Measurements from ENCODE around the gene GIN1. TPM values are rescaled to one million over a fixed set of nuclear protein-coding genes. Genes with fewer than 3 reads are reported as not detected.
"Not testable (repeated sequence)": the region's sequence is repeated elsewhere in the genome, so short reads cannot be mapped to it uniquely, and the experiment has no call there.

GIN1 gene
- polyA plus RNA-seq, 3 donors from 2014 or later = 6.9 to 7.9 (median 7.8) TPM

DNA sequence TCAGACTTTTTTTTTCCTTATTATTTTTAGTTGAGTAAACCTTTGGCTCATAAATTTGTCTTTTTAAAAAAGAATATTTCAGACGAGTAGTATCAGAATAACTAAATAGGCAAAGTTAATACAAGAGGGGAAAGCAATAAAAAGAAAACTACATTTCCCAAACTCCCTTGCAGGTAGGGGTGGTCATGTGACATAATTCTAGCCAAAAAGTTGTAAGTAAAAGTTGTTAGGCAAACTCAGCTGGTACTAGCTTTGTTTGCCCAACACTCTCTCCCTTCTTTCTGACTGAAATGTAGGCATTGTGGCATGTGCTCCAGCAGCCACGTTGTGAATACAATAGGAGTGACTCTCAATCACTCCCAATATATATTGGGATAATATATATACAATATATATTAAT, 20.9 kb downstream of the GIN1 start:
- Mint-ChIP-seq H3K27ac (no peak overlapping the region), H3K4me3 (no peak overlapping the region), H3K27me3 (ENCODE audit: low read depth in 3 of 3) (no peaks in the 10 kb centered on the region), H3K4me1 (no peaks in the 10 kb centered on the region), H3K36me3 (peaks cover 15 to 24% (median 17%) of the 10 kb centered on the region in 3 donors), H3K9me3 (no peaks in the 10 kb centered on the region)
- DNase-seq = no peak

DNA sequence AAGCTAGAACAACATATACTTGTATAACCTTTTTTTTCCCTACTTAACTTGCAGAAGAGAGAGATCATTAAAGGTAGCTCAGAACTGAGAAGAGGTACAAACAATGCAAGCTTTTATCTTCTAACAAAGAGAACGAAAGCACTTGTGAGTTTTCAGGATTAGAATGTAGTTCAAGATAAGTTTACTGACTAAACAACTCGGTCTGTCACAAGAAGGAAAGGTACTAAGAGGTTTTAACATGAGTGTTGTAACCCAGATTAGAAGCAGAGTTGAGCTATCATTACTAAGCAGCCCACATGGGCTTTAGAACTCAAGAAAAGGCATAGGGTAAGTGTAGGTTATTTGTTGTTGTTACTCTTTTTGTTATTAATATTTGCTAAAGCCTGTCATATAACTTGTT, 25.2 kb downstream of the GIN1 start:
- no peaks in the 10 kb centered on the region for H3K9me3 Mint-ChIP-seq
- H3K36me3 Mint-ChIP-seq = peaks cover 16 to 34% (median 25%) of the 10 kb centered on the region in 3 donors
- no peak overlapping the region for H3K27ac Mint-ChIP-seq
- no peaks in the 10 kb centered on the region for H3K27me3 Mint-ChIP-seq (ENCODE audit: low read depth in 3 of 3)
- H3K4me3 Mint-ChIP-seq = no peak overlapping the region
- no peaks in the 10 kb centered on the region for H3K4me1 Mint-ChIP-seq
- no peak for DNase-seq

DNA sequence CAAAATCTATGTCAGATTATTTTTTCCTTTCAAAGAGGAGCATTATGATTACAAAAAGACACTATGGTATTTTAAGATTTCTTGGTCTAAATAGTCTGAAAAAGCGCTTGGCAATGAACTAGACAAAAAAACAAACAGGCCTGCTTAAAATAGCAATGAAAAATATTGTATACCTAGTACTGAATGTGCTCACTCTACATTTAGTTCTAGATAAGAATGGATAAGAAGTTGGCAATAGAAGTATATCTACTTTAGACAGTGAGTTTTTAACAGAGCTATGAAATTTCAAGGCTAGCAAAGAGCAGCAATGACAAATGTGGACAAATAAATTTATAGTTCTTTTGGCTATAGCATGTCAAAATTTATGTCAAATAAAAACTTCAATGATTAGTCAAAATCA, 26.2 kb downstream of the GIN1 start:
- Mint-ChIP-seq H3K9me3 (no peaks in the 10 kb centered on the region), H3K4me3 (no peak overlapping the region), H3K36me3 (peaks cover 16 to 38% (median 28%) of the 10 kb centered on the region in 3 donors), H3K4me1 (no peaks in the 10 kb centered on the region), H3K27me3 (ENCODE audit: low read depth in 3 of 3) (no peaks in the 10 kb centered on the region), H3K27ac (no peak overlapping the region)
- DNase-seq = no peak

DNA sequence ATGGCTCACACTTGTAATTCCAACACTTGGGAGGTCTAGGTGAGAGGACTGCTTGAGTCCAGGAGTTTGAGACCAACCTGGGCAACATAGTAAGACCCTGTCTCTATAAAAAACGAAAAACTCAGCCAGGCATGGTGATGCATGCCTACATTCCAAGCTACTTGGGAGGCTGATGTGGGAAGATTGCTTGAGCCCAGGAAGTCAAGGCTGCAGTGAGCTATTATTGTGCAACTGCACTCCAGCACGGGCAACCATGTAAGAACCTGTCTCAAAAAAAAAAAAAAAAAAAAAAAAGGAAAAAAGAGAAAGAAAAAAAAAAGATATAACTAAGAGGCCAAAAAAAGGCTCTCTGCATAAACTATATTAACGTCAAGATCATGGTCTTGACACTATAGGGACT, 27.3 kb downstream of the GIN1 start:
- Mint-ChIP-seq H3K4me1 (no peaks in the 10 kb centered on the region), H3K36me3 (peaks cover 24 to 43% (median 33%) of the 10 kb centered on the region in 3 donors), H3K4me3 (no peak overlapping the region), H3K27me3 (ENCODE audit: low read depth in 3 of 3) (no peaks in the 10 kb centered on the region), H3K9me3 (no peaks in the 10 kb centered on the region), H3K27ac (no peak overlapping the region)
- no peak for DNase-seq

DNA sequence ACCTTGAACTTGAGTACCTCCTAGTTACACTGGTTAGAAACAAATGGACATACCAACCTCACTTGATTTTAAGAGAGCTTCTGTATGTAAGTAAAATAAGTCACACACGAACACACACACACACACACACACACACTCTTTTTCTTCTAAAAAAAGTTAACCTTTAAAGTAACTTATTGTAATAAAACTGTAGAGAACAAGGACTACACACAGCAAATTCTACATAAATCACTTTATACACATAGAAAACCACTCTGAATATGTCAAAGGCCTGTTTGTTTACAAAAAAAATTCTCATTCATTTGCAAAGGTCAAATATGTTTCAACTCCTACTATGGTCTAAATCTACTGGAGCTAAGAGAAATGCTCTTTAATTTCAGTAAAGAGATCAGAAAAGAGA, 29.1 kb downstream of the GIN1 start:
- Mint-ChIP-seq H3K36me3 (peaks cover 27 to 52% (median 41%) of the 10 kb centered on the region in 3 donors), H3K4me3 (no peak overlapping the region), H3K27me3 (ENCODE audit: low read depth in 3 of 3) (no peaks in the 10 kb centered on the region), H3K4me1 (no peaks in the 10 kb centered on the region), H3K27ac (no peak overlapping the region), H3K9me3 (peaks cover 0 to 8% (median under 1%) of the 10 kb centered on the region in 6 donors)
- no peak for DNase-seq

DNA sequence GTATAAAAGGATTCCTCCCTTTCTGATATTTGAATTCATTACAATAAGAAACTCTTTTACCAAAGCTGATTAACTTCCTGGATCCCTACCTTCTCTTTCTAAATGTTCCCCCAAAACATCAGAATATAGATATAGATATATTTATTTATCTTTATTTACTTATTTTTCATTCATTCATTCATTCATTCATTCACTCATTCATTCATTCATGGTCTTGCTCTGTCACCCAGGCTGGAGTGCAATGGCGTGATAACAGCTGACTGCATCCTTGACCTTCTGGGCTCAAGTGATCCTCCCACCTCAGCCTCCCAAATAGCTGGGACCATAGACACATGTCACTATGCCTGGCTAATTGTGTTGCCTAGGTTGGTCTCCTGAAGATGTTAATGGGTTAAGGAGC, 30.7 kb downstream of the GIN1 start:
- H3K27ac Mint-ChIP-seq = no peak overlapping the region
- no peak overlapping the region for H3K4me3 Mint-ChIP-seq
- peaks cover 2 to 23% (median 9%) of the 10 kb centered on the region in 6 donors for H3K9me3 Mint-ChIP-seq
- peaks cover 38 to 61% (median 53%) of the 10 kb centered on the region in 3 donors for H3K36me3 Mint-ChIP-seq
- peaks cover 0 to 1% (median 0%) of the 10 kb centered on the region in 3 donors for H3K27me3 Mint-ChIP-seq (ENCODE audit: low read depth in 3 of 3)
- DNase-seq = no peak
- H3K4me1 Mint-ChIP-seq = no peaks in the 10 kb centered on the region

DNA sequence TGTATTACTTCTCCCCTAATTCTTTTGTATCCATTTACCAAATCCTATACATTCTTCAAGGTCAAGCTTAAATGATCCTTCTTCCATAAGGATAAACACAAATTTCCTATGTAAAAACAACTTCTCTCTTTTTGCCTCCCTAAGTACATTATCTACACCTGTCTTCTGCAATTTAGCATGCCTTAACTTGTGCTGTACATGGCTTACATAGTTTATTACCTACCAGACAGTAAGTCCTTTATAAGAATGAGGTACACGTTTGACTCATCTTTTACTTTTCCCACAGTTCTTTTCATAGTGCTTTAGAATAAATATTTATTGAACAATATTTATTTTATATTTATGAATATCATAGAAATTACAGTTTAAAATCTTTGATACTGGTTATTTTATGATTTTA, 33.4 kb downstream of the GIN1 start:
- peaks cover 0 to 5% (median 4%) of the 10 kb centered on the region in 3 donors for H3K27me3 Mint-ChIP-seq (ENCODE audit: low read depth in 3 of 3)

DNA sequence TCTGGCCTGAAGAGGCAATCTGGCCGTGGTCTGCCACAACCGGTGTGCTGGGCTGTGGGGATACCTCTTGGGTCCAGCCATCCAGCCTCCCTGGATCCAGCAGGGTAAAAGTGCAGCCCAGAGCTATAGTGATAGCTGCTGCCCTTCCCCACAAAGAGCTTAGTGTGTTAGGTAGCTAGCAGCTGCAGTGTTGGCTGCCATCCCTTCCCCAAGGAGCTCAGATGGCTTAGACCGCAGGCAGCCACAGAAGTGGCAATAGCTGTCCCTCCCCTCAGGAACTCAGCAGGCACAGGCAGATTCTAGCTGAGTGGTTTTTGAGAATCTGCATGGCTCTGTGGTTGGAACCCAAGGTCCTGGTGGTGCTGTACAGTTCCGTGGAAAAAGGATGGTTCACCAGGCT, 40.1 kb downstream of the GIN1 start:
- Mint-ChIP-seq H3K36me3 (peaks cover 27 to 32% (median 30%) of the 10 kb centered on the region in 3 donors), H3K4me1 (no peaks in the 10 kb centered on the region), H3K9me3 (peaks cover 50 to 90% (median 78%) of the 10 kb centered on the region in 6 donors), H3K27me3 (ENCODE audit: low read depth in 3 of 3) (peaks cover 0 to 9% (median 4%) of the 10 kb centered on the region in 3 donors), H3K4me3 (no peak overlapping the region), H3K27ac (no peak overlapping the region)
- no peak for DNase-seq

More for the DNA sequence above, 33.4 kb downstream of the GIN1 start:
- Mint-ChIP-seq H3K36me3 (peaks cover 50 to 66% (median 54%) of the 10 kb centered on the region in 3 donors), H3K4me3 (no peak overlapping the region), H3K4me1 (no peaks in the 10 kb centered on the region), H3K27ac (no peak overlapping the region), H3K9me3 (peaks cover 13 to 50% (median 35%) of the 10 kb centered on the region in 6 donors)
- no peak for DNase-seq

DNA sequence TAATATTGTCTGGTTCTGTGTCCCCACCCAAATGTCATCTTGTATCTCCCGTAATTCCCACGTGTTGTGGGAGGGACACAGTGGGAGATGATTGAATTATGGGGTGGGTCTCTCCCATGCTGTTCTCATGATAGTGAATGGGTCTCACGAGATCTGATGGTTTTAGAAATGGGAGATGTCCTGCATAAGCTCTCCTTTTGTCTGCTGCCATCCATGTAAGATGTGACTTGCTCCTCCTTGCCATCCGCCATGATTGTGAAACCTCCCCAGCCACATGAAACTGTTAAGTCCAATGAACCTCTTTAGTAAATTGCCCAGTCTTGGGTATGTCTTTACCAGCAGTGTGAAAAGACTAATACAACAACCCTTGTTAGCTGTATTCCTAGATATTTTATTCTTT, 44.5 kb downstream of the GIN1 start:
- H3K36me3 Mint-ChIP-seq = peaks cover 10 to 19% (median 11%) of the 10 kb centered on the region in 3 donors
- no peak for DNase-seq
- H3K9me3 Mint-ChIP-seq = peaks cover 33 to 71% (median 47%) of the 10 kb centered on the region in 6 donors
- peaks cover 0 to 8% (median 0%) of the 10 kb centered on the region in 3 donors for H3K27me3 Mint-ChIP-seq (ENCODE audit: low read depth in 3 of 3)
- H3K4me3 Mint-ChIP-seq = no peak overlapping the region
- no peak overlapping the region for H3K27ac Mint-ChIP-seq
- no peaks in the 10 kb centered on the region for H3K4me1 Mint-ChIP-seq

DNA sequence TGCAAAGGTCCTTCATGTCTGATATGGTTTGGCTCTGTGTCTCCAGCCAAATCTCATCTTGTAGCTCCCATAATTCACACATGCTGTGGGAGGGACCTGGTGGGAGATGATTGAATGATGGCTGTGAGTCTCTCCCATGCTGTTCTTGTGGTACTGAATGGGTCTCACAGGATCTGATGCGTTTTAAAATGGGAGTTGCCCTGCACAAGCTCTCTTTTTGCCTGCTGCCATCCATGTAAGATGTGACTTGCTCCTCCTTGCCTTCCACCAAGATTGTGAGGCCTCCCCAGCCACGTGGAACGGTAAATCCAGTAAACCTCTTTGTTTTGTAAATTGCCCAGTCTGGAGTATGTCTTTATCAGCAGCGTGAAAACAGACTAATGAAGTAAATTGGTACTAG, 46.4 kb downstream of the GIN1 start:
- H3K4me1 Mint-ChIP-seq; H3K27me3 Mint-ChIP-seq (ENCODE audit: low read depth in 3 of 3); H3K27ac Mint-ChIP-seq; H3K4me3 Mint-ChIP-seq; DNase-seq: not testable (repeated sequence)
- Mint-ChIP-seq H3K9me3 (peaks cover 30 to 61% (median 39%) of the 10 kb centered on the region in 6 donors), H3K36me3 (peaks cover 10 to 14% (median 11%) of the 10 kb centered on the region in 3 donors)

DNA sequence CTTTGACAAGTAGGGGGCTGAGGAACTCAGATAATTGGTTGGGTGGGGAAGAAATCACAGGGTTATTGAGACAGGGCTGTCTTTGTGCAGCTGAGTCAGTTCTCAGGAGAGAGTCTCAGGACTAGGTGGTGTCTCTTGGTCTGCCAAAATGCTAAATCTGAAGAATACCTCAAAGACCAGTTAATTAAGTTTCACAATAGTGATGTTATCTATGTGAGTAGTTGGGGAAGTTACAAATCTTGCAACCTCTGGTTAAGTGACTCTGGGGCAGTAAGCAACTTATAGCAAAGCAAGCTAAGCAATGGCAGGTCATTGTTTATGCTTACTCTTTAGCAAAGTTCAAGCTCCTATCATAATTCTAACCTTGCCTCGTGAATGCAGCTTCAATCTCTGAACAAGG, 53.6 kb downstream of the GIN1 start:
- no peak overlapping the region for H3K4me3 Mint-ChIP-seq
- no peak overlapping the region for H3K27ac Mint-ChIP-seq
- no peaks in the 10 kb centered on the region for H3K4me1 Mint-ChIP-seq
- no peaks in the 10 kb centered on the region for H3K36me3 Mint-ChIP-seq
- no peak for DNase-seq
- H3K27me3 Mint-ChIP-seq (ENCODE audit: low read depth in 3 of 3) = peaks cover 0 to 4% (median 1%) of the 10 kb centered on the region in 3 donors
- H3K9me3 Mint-ChIP-seq = peaks cover 0 to 1% (median 0%) of the 10 kb centered on the region in 6 donors

DNA sequence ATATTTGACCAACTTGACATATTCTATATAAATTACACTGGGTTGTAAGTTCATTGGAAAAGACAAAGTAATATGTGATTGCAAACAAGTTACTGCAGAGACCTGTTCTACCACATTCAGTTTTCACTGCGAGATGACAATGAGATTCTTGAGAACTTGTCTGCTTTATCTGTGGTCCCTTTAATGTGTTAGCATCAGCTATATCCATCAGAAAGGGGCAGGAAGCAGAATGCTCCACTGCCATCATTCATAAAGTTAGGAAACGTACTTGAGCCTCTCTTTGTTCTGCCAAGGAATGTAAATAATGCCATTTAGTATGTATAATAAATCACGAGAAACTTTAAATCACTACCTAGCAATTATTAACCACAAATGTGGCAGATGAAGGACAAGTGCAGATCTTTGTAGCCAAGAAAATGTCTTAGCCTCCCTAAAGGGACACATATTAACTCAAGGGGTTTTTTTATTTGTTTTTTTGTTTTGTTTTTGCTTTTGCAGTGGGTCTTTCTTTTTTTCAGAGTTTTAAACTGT, 59.4 kb downstream of the GIN1 start:
- Mint-ChIP-seq H3K9me3 (peaks cover 0 to 3% (median 0%) of the 10 kb centered on the region in 6 donors), H3K36me3 (no peaks in the 10 kb centered on the region), H3K4me1 (no peaks in the 10 kb centered on the region), H3K27me3 (ENCODE audit: low read depth in 3 of 3) (peaks cover 0 to 6% (median 2%) of the 10 kb centered on the region in 3 donors), H3K27ac (no peak overlapping the region), H3K4me3 (no peak overlapping the region)
- DNase-seq = no peak

DNA sequence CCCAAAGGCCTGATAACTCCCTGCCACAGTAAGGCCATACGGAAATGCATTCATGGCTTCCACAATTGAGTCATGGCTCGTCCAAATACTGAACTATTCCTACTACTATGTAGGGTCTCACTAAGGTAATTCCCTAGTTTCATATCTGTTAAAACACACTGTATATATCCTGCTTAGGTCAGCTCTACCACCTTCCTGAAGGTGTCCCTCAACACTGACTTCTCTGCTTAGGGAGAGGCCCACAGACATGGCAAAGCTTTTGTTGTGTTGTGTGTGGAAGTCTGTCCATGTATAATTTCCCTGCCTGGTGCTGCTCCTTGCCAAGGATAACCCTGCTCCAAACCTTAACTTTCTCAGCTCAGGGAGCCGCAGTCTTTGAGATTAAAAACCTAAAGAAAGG, 60.4 kb downstream of the GIN1 start:
- Mint-ChIP-seq H3K27ac (no peak overlapping the region), H3K9me3 (peaks cover 0 to 3% (median 0%) of the 10 kb centered on the region in 6 donors), H3K27me3 (ENCODE audit: low read depth in 3 of 3) (peaks cover 0 to 6% (median 2%) of the 10 kb centered on the region in 3 donors), H3K36me3 (no peaks in the 10 kb centered on the region), H3K4me1 (no peaks in the 10 kb centered on the region), H3K4me3 (no peak overlapping the region)
- no peak for DNase-seq

DNA sequence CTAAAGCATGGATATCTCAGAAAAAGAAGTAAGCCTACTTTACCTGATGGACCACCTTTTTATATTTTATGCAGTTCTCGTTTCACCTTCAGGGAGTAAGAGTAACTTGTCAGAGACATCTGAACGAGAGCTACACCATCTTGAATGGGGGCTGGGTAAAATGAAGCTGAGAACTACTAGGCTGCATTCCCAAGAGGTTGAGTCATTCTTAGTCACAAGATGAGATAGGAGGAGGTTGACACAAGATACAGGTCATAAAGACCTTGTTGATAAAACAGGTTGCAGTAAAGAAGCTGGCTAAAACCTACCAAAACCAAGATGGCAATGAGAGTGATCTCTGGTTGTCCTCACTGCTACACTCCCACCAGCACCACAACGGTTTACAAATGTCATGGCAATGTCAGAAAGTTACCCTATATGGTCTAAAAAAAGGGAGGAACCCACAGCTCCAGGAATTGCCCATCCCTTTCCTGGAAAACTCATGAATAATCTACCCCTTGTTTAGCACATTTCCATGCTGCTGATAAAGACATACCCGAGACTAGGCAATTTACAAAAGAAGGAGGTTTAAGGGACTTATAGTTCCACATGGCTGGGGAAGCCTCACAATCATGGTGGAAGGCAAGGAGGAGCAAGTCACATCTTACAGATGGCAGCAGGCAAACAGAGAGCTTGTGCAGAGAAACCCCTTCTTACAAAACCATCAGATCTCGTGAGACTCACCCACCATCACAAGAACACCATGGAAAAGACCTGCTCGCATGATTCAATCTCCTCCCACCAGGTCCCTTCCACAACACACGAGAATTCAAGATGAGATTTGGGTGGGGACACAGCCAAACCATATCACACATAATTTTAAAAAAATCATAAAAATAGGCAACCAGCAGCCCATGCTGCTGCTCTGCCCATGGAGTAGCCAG, 62.5 kb downstream of the GIN1 start:
- no peak overlapping the region for H3K27ac Mint-ChIP-seq
- no peak for DNase-seq
- peaks cover 0 to 5% (median 2%) of the 10 kb centered on the region in 3 donors for H3K27me3 Mint-ChIP-seq (ENCODE audit: low read depth in 3 of 3)
- no peaks in the 10 kb centered on the region for H3K36me3 Mint-ChIP-seq
- no peak overlapping the region for H3K4me3 Mint-ChIP-seq
- H3K4me1 Mint-ChIP-seq = no peaks in the 10 kb centered on the region
- peaks cover 0 to 3% (median 0%) of the 10 kb centered on the region in 6 donors for H3K9me3 Mint-ChIP-seq
